Erythroblast (primary cell): ENCODE measurements around the gene HERC2.

Experiments
- DNase-seq, 2 experiments: peaks; one replicate each; lab custom pipeline; 2025; lab: John Stamatoyannopoulos, UW
- GATA1 ChIP-seq: IDR thresholded peaks from 2 replicates; pipeline ENCODE4 v1.6.1; 2011; ENCODE audit warnings: low read depth, mild to moderate bottlenecking, control low read depth, low read length, moderate library complexity
- POLR2A ChIP-seq: IDR thresholded peaks from 2 replicates; pipeline ENCODE4 v1.6.1; 2011; ENCODE audit warnings: mild to moderate bottlenecking, low read length

Gene HERC2

DNA sequence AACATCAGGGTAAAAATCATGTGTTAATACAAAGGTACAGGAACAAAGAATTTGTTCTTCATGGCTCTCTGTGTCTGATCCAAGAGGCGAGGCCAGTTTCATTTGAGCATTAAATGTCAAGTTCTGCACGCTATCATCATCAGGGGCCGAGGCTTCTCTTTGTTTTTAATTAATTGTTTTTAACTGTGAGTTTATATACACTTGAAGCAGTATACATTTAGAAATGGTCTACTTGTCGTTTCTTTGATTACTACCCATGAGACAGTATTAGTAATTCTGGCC lies 201.7 kb downstream of the HERC2 start:
- DNase-seq: no peak
- no peak for TF ChIP-seq GATA1
- TF ChIP-seq POLR2A: no peak

- TF ChIP-seq GATA1 (no peak), POLR2A (no peak)
- no peak for DNase-seq
Observed at GRCh38 chr15:28118531-28118930, 203.4 kb downstream of the HERC2 start.

- TF ChIP-seq POLR2A (no peak), GATA1 (no peak)
- no peak for DNase-seq
Observed at GRCh38 chr15:28118083-28118482, 203.9 kb downstream of the HERC2 start.

GRCh38 chr15:28117432-28117990 lies 204.5 kb downstream of the HERC2 start:
- DNase-seq: no peak
- TF ChIP-seq POLR2A (no peak), GATA1 (no peak)

GRCh38 chr15:28116521-28117431 lies 205.2 kb downstream of the HERC2 start:
- TF ChIP-seq GATA1 (no peak), POLR2A (no peak)
- no peak for DNase-seq

- DNase-seq: no peak
- no peak for TF ChIP-seq POLR2A
- no peak for TF ChIP-seq GATA1
Observed at GRCh38 chr15:28115871-28116270, 206.1 kb downstream of the HERC2 start.

- no peak for DNase-seq
Observed at GRCh38 chr15:28114721-28115622, 207.0 kb downstream of the HERC2 start.

GRCh38 chr15:28114114-28114455 lies 207.9 kb downstream of the HERC2 start:
- DNase-seq: no peak
- TF ChIP-seq POLR2A (no peak), GATA1 (no peak)

More at GRCh38 chr15:28114721-28115622, 207.0 kb downstream of the HERC2 start:
- TF ChIP-seq GATA1 (no peak), POLR2A (no peak)

DNA sequence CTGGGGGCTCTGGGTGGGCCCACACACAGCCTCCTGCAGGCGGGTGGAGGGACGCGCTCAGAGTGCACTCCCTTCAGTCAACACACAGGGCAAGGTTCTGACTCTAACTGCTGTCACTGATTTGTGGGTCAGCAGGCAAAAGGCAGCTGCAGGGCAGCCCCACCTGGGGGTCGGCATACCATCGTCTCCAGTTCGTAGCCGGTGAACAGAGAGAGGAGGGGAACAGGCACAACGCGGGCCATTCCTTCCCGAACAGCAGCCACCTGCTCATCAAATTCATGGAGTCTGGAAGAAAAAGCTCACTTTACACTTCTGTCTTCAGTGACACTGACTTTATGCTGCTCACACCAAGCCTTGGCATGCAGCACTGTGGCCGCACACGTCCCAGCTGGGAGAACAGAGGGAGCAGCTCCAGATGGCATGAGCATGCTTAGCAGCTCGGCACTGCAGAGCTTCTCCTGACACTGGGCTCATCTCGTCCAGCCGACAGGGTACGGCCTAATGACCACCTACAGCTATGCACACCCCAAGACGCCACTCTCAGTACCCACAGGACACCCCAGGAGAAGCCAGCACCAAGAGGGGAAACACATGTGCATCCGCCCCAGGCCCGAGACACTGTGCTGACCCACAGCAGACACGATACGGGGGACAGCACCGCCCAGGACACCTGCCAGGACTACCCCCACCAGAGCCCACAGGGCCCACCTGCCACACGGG lies 208.4 kb downstream of the HERC2 start:
- TF ChIP-seq GATA1 (no peak), POLR2A (no peak)
- DNase-seq: no peak

GRCh38 chr15:28112962-28113361 lies 209.0 kb downstream of the HERC2 start:
- no peak for DNase-seq
- TF ChIP-seq GATA1: no peak
- no peak for TF ChIP-seq POLR2A

DNA sequence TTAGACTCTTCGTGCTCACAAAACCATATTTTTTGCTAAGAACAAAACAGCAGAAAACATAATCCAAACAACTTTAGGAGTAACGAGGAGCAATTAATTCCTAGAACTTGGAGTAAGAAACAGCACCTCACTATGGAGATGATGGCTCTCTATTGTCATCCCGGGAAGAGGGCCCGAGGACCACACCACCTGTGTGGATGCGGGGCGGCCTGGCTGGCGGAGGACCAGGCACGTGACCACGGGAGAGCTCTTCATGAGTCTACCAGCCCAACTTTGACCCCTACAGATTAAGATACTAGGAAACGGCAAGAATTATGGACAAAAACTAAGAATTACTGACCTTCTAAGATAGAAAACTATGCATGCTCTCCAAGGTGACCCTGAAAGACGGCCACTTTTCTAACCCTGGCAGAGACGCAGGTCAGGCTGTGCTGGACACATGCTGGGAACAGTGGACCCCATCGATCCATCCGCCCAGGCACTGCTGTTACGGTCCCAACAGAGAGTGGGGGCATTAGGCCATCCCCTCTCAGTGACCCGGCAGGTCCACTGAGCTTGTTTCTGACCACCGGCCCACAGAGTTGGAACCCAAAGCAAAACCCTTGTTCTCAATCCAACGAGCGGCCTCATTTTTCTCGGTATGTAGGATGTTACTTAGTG lies 209.7 kb downstream of the HERC2 start:
- no peak for TF ChIP-seq GATA1
- TF ChIP-seq POLR2A: no peak
- DNase-seq: no peak

- no peak for DNase-seq
- TF ChIP-seq POLR2A: no peak
- TF ChIP-seq GATA1: no peak
Observed at GRCh38 chr15:28111543-28111942, 210.4 kb downstream of the HERC2 start.

GRCh38 chr15:28110481-28110881 lies 211.5 kb downstream of the HERC2 start:
- TF ChIP-seq GATA1 (no peak), POLR2A (no peak)
- no peak for DNase-seq
